ENCODE results near the gene LHX8. TPM values are rescaled to one million over a fixed set of nuclear protein-coding genes. Genes with fewer than 3 reads are reported as not detected.

Gene LHX8
- total and polyA plus RNA-seq, 2 of the 13 experiments (the other 11 are each of a cell fraction or from before 2014, with no cell fraction given), result not detected

- no peak for TF ChIP-seq DMTF1 (CRISPR knock-in tag; IDR thresholded peaks at IDR 0.05)
- TF ChIP-seq ZNF280D (CRISPR knock-in tag; IDR thresholded peaks at IDR 0.05), result no peak
- no peak for TF ChIP-seq ZNF678 (CRISPR knock-in tag; IDR thresholded peaks at IDR 0.05)
- TF ChIP-seq BRCA1 (CRISPR knock-in tag; IDR thresholded peaks at IDR 0.05), result no peak
Measured at GRCh38 chr1:75198761-75199160, 64.6 kb downstream of the LHX8 start (continued).

GRCh38 chr1:75202751-75203150 lies 68.6 kb downstream of the LHX8 start:
- FAIRE-seq, result no peak
- Histone ChIP-seq H3K4me1 (ENCODE audit: insufficient read depth, low read length) (no peaks in the 10 kb centered on the region), H3K79me2 (ENCODE audit: insufficient read depth, low read length) (no peaks in the 10 kb centered on the region), H3K4me3 (replicated peaks in 1 of 3; ENCODE audit: insufficient read depth in 1 of 3, low read depth in 2 of 3, low read length in 3 of 3) (no peak overlapping the region), H3K9ac (ENCODE audit: insufficient read depth, low read depth, low read length) (no peak overlapping the region), H4K20me1 (ENCODE audit: insufficient read depth, low read length) (no peaks in the 10 kb centered on the region), H3K27ac (ENCODE audit: extremely low read length, insufficient read depth, low read length) (no peak overlapping the region), H3K36me3 (replicated peaks in 1 of 2; ENCODE audit: control insufficient read depth in 1 of 2, insufficient read depth in 2 of 2, low read length in 2 of 2) (no peaks in the 10 kb centered on the region), H2AFZ (ENCODE audit: low read length) (no peak overlapping the region), H3K4me2 (ENCODE audit: low read depth, low read length) (no peak overlapping the region), H3K9me3 (ENCODE audit: low read length) (no peaks in the 10 kb centered on the region), H3K27me3 (ENCODE audit: control insufficient read depth in 1 of 2, insufficient read depth in 2 of 2, low read length in 2 of 2) (no peaks in the 10 kb centered on the region)
- no peak for ATAC-seq
- intact Hi-C loops (cut with micrococcal nuclease; ENCODE audit: unreplicated experiment), result loop anchor here (1.0 to 10.0 kb wide), 3 partner anchors 150 to 430 kb away; no protein-coding TSS in a partner anchor
- no TSS peak for BruUV-seq (replicated peaks)
- DNase-seq (ENCODE audit: low spot score), result no peak
- in situ Hi-C loops (cut with HindIII; ENCODE audit: extremely low pct_ligation_motif_present, low pct_unique_long_range_greater_than_20kb), result no loop called here
- ChIA-PET CTCF (ENCODE audit: low intra/inter-chr PET ratio, low total read pairs) (interaction anchor here (2.6 kb wide), 1 partner anchor 430 kb away, joined by 57 read pairs; no protein-coding TSS in a partner anchor), POLR2A (no interaction called here)
- WGBS (ENCODE audit: low lambda C conversion rate), result 88% methylated on average over 4 of the region's 4 CpGs
- TF ChIP-seq ZBTB49 (CRISPR knock-in tag; IDR thresholded peaks at IDR 0.05; ENCODE audit: borderline replicate concordance) (no peak), DDIT3 (CRISPR knock-in tag; IDR thresholded peaks at IDR 0.05) (no peak), RBM39 (IDR thresholded peaks at IDR 0.05; ENCODE audit: low read depth, low read length, poor library complexity, severe bottlenecking) (no peak), HIC2 (CRISPR knock-in tag; IDR thresholded peaks at IDR 0.05; ENCODE audit: low read depth) (no peak), ZNF263 (CRISPR knock-in tag; IDR thresholded peaks at IDR 0.05) (no peak), ZNF589 (CRISPR knock-in tag; conservative IDR thresholded peaks at IDR 0.05) (no peak), ELF3 (CRISPR knock-in tag; IDR thresholded peaks at IDR 0.05) (no peak), WIZ (CRISPR knock-in tag; IDR thresholded peaks at IDR 0.05) (no peak), CENPX (CRISPR knock-in tag; IDR thresholded peaks at IDR 0.05) (no peak), SALL1 (CRISPR knock-in tag; IDR thresholded peaks at IDR 0.05) (no peak)

Measured in HepG2 (cell line).